Effector CD4-positive, alpha-beta T cell (primary cell): Measurements from ENCODE around the gene CNKSR2.
"Not testable (repeated sequence)": the region's sequence is repeated elsewhere in the genome, so short reads cannot be mapped to it uniquely, and the experiment has no call there.

ENCODE experiments used
- DNase-seq: peaks from one replicate; pipeline ENCODE4 v3.0.0-alpha.2; 2020

Gene CNKSR2

GRCh38 chrX:21440911-21441310 is 66.7 kb downstream of the CNKSR2 start:
- no peak for DNase-seq

GRCh38 chrX:21457718-21458117 is 83.5 kb downstream of the CNKSR2 start:
- DNase-seq, result no peak

GRCh38 chrX:21469071-21469470 is 94.9 kb downstream of the CNKSR2 start:
- no peak for DNase-seq

- DNase-seq, result no peak
Observed at GRCh38 chrX:21476909-21477308, 102.7 kb downstream of the CNKSR2 start.

GRCh38 chrX:21479695-21480270 is 105.6 kb downstream of the CNKSR2 start:
- no peak for DNase-seq

GRCh38 chrX:21481761-21482160 is 107.5 kb downstream of the CNKSR2 start:
- DNase-seq, result no peak

GRCh38 chrX:21484051-21484450 is 109.8 kb downstream of the CNKSR2 start:
- DNase-seq, result not testable (repeated sequence)

- DNase-seq, result no peak
Observed at GRCh38 chrX:21487832-21488231, 113.6 kb downstream of the CNKSR2 start.

GRCh38 chrX:21490341-21490740 is 116.1 kb downstream of the CNKSR2 start:
- DNase-seq, result no peak

- DNase-seq, result no peak
Observed at GRCh38 chrX:21493226-21493830, 119.1 kb downstream of the CNKSR2 start.

- DNase-seq, result no peak
Observed at GRCh38 chrX:21503593-21503992, 129.4 kb downstream of the CNKSR2 start.

GRCh38 chrX:21509912-21510311 is 135.7 kb downstream of the CNKSR2 start:
- no peak for DNase-seq

- DNase-seq, result no peak
Observed at GRCh38 chrX:21524008-21524407, 149.8 kb downstream of the CNKSR2 start.

GRCh38 chrX:21528076-21528475 is 153.9 kb downstream of the CNKSR2 start:
- DNase-seq, result no peak

GRCh38 chrX:21529771-21530170 is 155.6 kb downstream of the CNKSR2 start:
- no peak for DNase-seq

GRCh38 chrX:21544642-21545041 is 170.4 kb downstream of the CNKSR2 start:
- not testable (repeated sequence) for DNase-seq

- no peak for DNase-seq
Observed at GRCh38 chrX:21559417-21559816, 185.2 kb downstream of the CNKSR2 start.

GRCh38 chrX:21565025-21565424 is 190.8 kb downstream of the CNKSR2 start:
- no peak for DNase-seq

GRCh38 chrX:21574793-21575192 is 200.6 kb downstream of the CNKSR2 start:
- no peak for DNase-seq

- DNase-seq, result no peak
Observed at GRCh38 chrX:21581479-21581878, 207.3 kb downstream of the CNKSR2 start.

GRCh38 chrX:21586001-21586400 is 211.8 kb downstream of the CNKSR2 start:
- no peak for DNase-seq

GRCh38 chrX:21590012-21590776 is 216.0 kb downstream of the CNKSR2 start:
- no peak for DNase-seq

- no peak for DNase-seq
Observed at GRCh38 chrX:21606002-21606401, 231.8 kb downstream of the CNKSR2 start.

GRCh38 chrX:21610168-21610567 is 235.9 kb downstream of the CNKSR2 start:
- no peak for DNase-seq
